K562 (cell line): ENCODE measurements around the gene CCDC181. TPM values are rescaled to one million over a fixed set of nuclear protein-coding genes. Genes with fewer than 3 reads are reported as not detected.

Experiments used
- ARID4B ChIP-seq: sonication (generic); formaldehyde crosslinking; IDR thresholded peaks from 2 replicates; pipeline ENCODE4 v1.8.0; 2022; ENCODE audit warnings: mild to moderate bottlenecking, missing genetic modification reagents
- BRD9 ChIP-seq: fragments of 450-650 bp; IDR thresholded peaks from 2 replicates; pipeline ENCODE4 v1.6.1; 2018; ENCODE audit warnings: low read depth; ENCODE audit not compliant: partially characterized antibody
- DMBX1 ChIP-seq: fragments of 250-450 bp; sonication (Bioruptor Pico); IDR thresholded peaks from 2 replicates; pipeline ENCODE4 v1.8.0; 2022; ENCODE audit warnings: inconsistent platforms, mild to moderate bottlenecking, moderate library complexity, borderline replicate concordance
- ELF4 ChIP-seq: fragments of 450-650 bp; formaldehyde crosslinking; IDR thresholded peaks from 2 replicates; pipeline ENCODE4 v1.4.0; 2022; ENCODE audit warnings: missing genetic modification characterization
- HDGF ChIP-seq: fragments of 450-650 bp; IDR thresholded peaks from 2 replicates; pipeline ENCODE4 v1.6.1; 2016
- HIVEP1 ChIP-seq: fragments of 250-450 bp; sonication (Bioruptor Pico); IDR thresholded peaks from 2 replicates; pipeline ENCODE4 v1.4.0; 2020; ENCODE audit warnings: mild to moderate bottlenecking
- MYBL2 ChIP-seq, 2 experiments: fragments of 450-650 bp in 1 of 2; sonication (generic) in 1 of 2; formaldehyde crosslinking in 1 of 2; IDR thresholded peaks; 2 replicates each; pipeline versions ENCODE4 v1.6.1 to v1.8.1; 2017 to 2022; ENCODE audit warnings: borderline replicate concordance in 1 of 2, inconsistent platforms in 1 of 2, low read depth in 1 of 2, mild to moderate bottlenecking in 1 of 2, missing genetic modification reagents in 1 of 2, moderate library complexity in 1 of 2
- PHF21A ChIP-seq: fragments of 450-650 bp; IDR thresholded peaks from 2 replicates; pipeline ENCODE4 v1.6.1; 2017; ENCODE audit warnings: low read depth, borderline replicate concordance
- RBBP5 ChIP-seq: fragments of 200-600 bp; sonication (generic); IDR thresholded peaks from 2 replicates; pipeline ENCODE4 v1.6.1; 2012; ENCODE audit warnings: borderline replicate concordance, mild to moderate bottlenecking, low read length, control low read depth, inconsistent platforms; ENCODE audit not compliant: insufficient read depth, poor library complexity, severe bottlenecking
- SPI1 ChIP-seq: IDR thresholded peaks from 2 replicates; pipeline ENCODE4 v1.6.1; 2011; ENCODE audit warnings: low read depth, low read length, control low read depth, borderline replicate concordance
- ZBTB17 ChIP-seq: fragments of 450-650 bp; formaldehyde crosslinking; IDR thresholded peaks from 2 replicates; pipeline ENCODE4 v1.4.0; 2020; ENCODE audit warnings: mild to moderate bottlenecking
- ZNF311 ChIP-seq: fragments of 250-450 bp; sonication (Bioruptor Pico); IDR thresholded peaks from 2 replicates; pipeline ENCODE4 v1.4.0; 2020; ENCODE audit warnings: mild to moderate bottlenecking, moderate library complexity
- ZNF318 ChIP-seq, 2 experiments: fragments of 450-650 bp; IDR thresholded peaks; 2 replicates each; pipeline ENCODE4 v1.6.1; 2016; ENCODE audit warnings: mild to moderate bottlenecking in 2 of 2, borderline replicate concordance in 1 of 2, low read depth in 1 of 2, moderate library complexity in 1 of 2
- ZNF507 ChIP-seq: conservative IDR thresholded peaks from 2 replicates; pipeline ENCODE4 v1.6.1; 2017; ENCODE audit warnings: missing genetic modification characterization, missing compliant biosample characterization
- ZNF561 ChIP-seq: fragments of 450-650 bp; formaldehyde crosslinking; conservative IDR thresholded peaks from 2 replicates; pipeline ENCODE4 v1.4.0; 2020; ENCODE audit warnings: mild to moderate bottlenecking, moderate library complexity
- polyA plus RNA-seq, 8 experiments: library from polyadenylated mRNA; depleted of rRNA in 4 of 8; stranded (reverse) in 5 of 8; unstranded in 3 of 8; fragments of >200 nt; fragmentation: Nextera tagmentation in 2 of 8; fragmentation: Illumina TruSeq in 1 of 8; extraction: Ambion mirVana in 2 of 8; extraction: Trizol in 1 of 8; gene quantifications; 2 replicates each; pipeline versions ENCODE4 v1.2.1 to v1.2.3, GENCODE V29; 2011 to 2014; ENCODE audit warnings: inconsistent platforms in 1 of 8, missing spikeins in 1 of 8
- total RNA-seq, 7 experiments: library from RNA; depleted of rRNA in 6 of 7; stranded (reverse); fragments of >200 nt in 6 of 7; fragmentation: Illumina TruSeq in 2 of 7; extraction: Trizol in 2 of 7; gene quantifications; 2 replicates each; pipeline versions ENCODE4 v1.2.1 to v1.2.3, GENCODE V29; 2011 to 2021; ENCODE audit warnings: low replicate concordance in 1 of 7

CCDC181 gene
- total and polyA plus RNA-seq, 9 of the 15 experiments (the other 6 are each of a cell fraction or from before 2014, with no cell fraction given): 0.04 to 0.14 TPM; not detected in 7

- peak; percentile 85 for TF ChIP-seq RBBP5
- TF ChIP-seq SPI1: peak; percentile 47; the same call in 1 of the 2 replicates
- peak; percentile 72 for TF ChIP-seq BRD9
- TF ChIP-seq HIVEP1 (CRISPR knock-in tag): no peak
- no peak for TF ChIP-seq ZBTB17 (CRISPR knock-in tag)
- peak; percentile 98 for TF ChIP-seq ARID4B
- no peak for TF ChIP-seq ZNF507 (tag)
- no peak for TF ChIP-seq ZNF311 (CRISPR knock-in tag)
- TF ChIP-seq ZNF561: no peak
- TF ChIP-seq ELF4 (CRISPR knock-in tag): peak; percentile 35; the same call in 1 of the 2 replicates
- no peak for TF ChIP-seq HDGF
- TF ChIP-seq DMBX1: no peak
- no peak for TF ChIP-seq PHF21A
- TF ChIP-seq ZNF318 (IDR thresholded peaks at IDR 0.05; ENCODE audit: borderline replicate concordance in 1 of 2, low read depth in 1 of 2): peak in 1 of 2 experiments; percentile 34; a peak in 1 of 4 replicates
- no peak; the same call in 1 of the 2 replicates for TF ChIP-seq MYBL2 (IDR thresholded peaks at IDR 0.05; ENCODE audit: low read depth)
- no peak for TF ChIP-seq MYBL2 (CRISPR knock-in tag; IDR thresholded peaks at IDR 0.05; ENCODE audit: borderline replicate concordance)
These were observed 59.4 kb downstream of the CCDC181 start, which contains the start of the genes BLZF1 and NME7 (continued) for GRCh38 chr1:169367686-169368405.
